ENCODE measurements around the gene SLC2A11. TPM values are rescaled to one million over a fixed set of nuclear protein-coding genes. Genes with fewer than 3 reads are reported as not detected.
"Not testable (repeated sequence)": the region's sequence is repeated elsewhere in the genome, so short reads cannot be mapped to it uniquely, and the experiment has no call there.

SLC2A11 gene
- total RNA-seq, 1 donor from 2014 or later = 2.1 TPM

DNA sequence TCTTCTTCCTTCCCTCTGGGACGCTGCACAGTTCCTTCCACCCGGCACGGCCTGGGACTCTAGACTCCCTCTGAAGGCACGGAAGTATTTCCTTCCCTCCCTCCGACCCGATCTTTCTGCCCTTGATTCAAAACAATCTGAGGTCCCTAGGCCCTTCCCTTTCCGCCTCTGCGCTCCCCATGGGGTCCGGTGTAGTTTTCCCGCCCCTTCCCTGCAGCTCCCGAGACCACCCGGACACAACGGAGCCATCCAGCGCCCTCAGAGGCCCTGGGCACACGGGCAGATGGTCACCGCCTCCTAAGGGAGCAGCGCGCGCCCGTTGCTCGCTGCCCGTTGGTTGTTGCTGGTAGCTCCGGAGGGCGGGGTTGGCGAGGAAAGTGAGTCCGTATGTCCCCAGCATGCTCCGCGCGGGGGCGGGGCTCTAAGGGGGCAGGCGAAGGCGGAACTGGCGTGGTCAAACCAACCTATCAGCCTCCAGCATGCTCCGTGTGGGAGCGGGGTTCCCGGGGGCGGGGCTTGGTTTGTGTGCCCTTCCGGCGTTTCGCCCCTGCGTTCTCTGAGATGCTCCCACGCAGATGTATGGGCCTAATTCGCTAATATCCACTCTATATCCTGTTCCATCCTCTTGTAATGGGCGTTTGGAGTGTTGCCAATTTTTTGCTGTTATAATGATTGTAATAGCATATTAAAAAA lies 56.1 kb downstream of the SLC2A11 start:
- H3K4me3 ChIP-seq (ENCODE audit: low read length in 3 of 3) = peak overlapping the region; percentile 88 to 90 (median 89)

GRCh38 chr22:23915290-23915689 lies 57.6 kb downstream of the SLC2A11 start:
- Histone ChIP-seq H3K4me1 (ENCODE audit: control insufficient read depth in 3 of 3, insufficient read depth in 3 of 3, low read length in 3 of 3) (peaks cover 6 to 9% (median 8%) of the 10 kb centered on the region in 3 donors), H3K4me3 (ENCODE audit: low read length in 3 of 3) (no peak overlapping the region), H3K36me3 (ENCODE audit: control insufficient read depth in 3 of 3, insufficient read depth in 3 of 3, low read length in 3 of 3) (peaks cover 0 to 7% (median 0%) of the 10 kb centered on the region in 3 donors), H3K9me3 (ENCODE audit: control insufficient read depth in 3 of 3, low read length in 3 of 3) (no peaks in the 10 kb centered on the region), H3K9ac (ENCODE audit: low read depth in 1 of 3, low read length in 3 of 3) (no peak overlapping the region), H3K27ac (ENCODE audit: low read depth, low read length) (no peak overlapping the region), H3K27me3 (ENCODE audit: control insufficient read depth in 3 of 3, insufficient read depth in 3 of 3, low read length in 3 of 3) (no peaks in the 10 kb centered on the region)

More for the DNA sequence above, 56.1 kb downstream of the SLC2A11 start:
- peak overlapping the region; percentile 84 to 91 (median 89) for H3K9ac ChIP-seq (ENCODE audit: low read depth in 1 of 3, low read length in 3 of 3)
- no peaks in the 10 kb centered on the region for H3K9me3 ChIP-seq (ENCODE audit: control insufficient read depth in 3 of 3, low read length in 3 of 3)
- H3K27ac ChIP-seq (ENCODE audit: low read depth, low read length) = peak overlapping the region; percentile 89
- H3K4me1 ChIP-seq (ENCODE audit: control insufficient read depth in 3 of 3, insufficient read depth in 3 of 3, low read length in 3 of 3) = peaks cover 6 to 12% (median 9%) of the 10 kb centered on the region in 3 donors
- peaks cover 0 to 2% (median 0%) of the 10 kb centered on the region in 3 donors for H3K36me3 ChIP-seq (ENCODE audit: control insufficient read depth in 3 of 3, insufficient read depth in 3 of 3, low read length in 3 of 3)
- no peaks in the 10 kb centered on the region for H3K27me3 ChIP-seq (ENCODE audit: control insufficient read depth in 3 of 3, insufficient read depth in 3 of 3, low read length in 3 of 3)

GRCh38 chr22:23920267-23920611 lies 62.6 kb downstream of the SLC2A11 start:
- not testable (repeated sequence) for H3K4me1 ChIP-seq (ENCODE audit: control insufficient read depth in 3 of 3, insufficient read depth in 3 of 3, low read length in 3 of 3); H3K9ac ChIP-seq (ENCODE audit: low read depth in 1 of 3, low read length in 3 of 3); H3K9me3 ChIP-seq (ENCODE audit: control insufficient read depth in 3 of 3, low read length in 3 of 3); H3K4me3 ChIP-seq (ENCODE audit: low read length in 3 of 3); H3K27ac ChIP-seq (ENCODE audit: low read depth, low read length); H3K27me3 ChIP-seq (ENCODE audit: control insufficient read depth in 3 of 3, insufficient read depth in 3 of 3, low read length in 3 of 3)
- peaks cover 0 to 26% (median 7%) of the 10 kb centered on the region in 3 donors for H3K36me3 ChIP-seq (ENCODE audit: control insufficient read depth in 3 of 3, insufficient read depth in 3 of 3, low read length in 3 of 3)

- H3K9me3 ChIP-seq (ENCODE audit: control insufficient read depth in 3 of 3, low read length in 3 of 3); H3K27me3 ChIP-seq (ENCODE audit: control insufficient read depth in 3 of 3, insufficient read depth in 3 of 3, low read length in 3 of 3); H3K9ac ChIP-seq (ENCODE audit: low read depth in 1 of 3, low read length in 3 of 3); H3K27ac ChIP-seq (ENCODE audit: low read depth, low read length); H3K4me1 ChIP-seq (ENCODE audit: control insufficient read depth in 3 of 3, insufficient read depth in 3 of 3, low read length in 3 of 3); H3K4me3 ChIP-seq (ENCODE audit: low read length in 3 of 3): not testable (repeated sequence)
- H3K36me3 ChIP-seq (ENCODE audit: control insufficient read depth in 3 of 3, insufficient read depth in 3 of 3, low read length in 3 of 3) = peaks cover 5 to 32% (median 7%) of the 10 kb centered on the region in 3 donors
Measured at GRCh38 chr22:23921586-23922201, 64.0 kb downstream of the SLC2A11 start.

GRCh38 chr22:23922921-23923320 lies 65.2 kb downstream of the SLC2A11 start:
- Histone ChIP-seq H3K27ac (ENCODE audit: low read depth, low read length) (no peak overlapping the region), H3K36me3 (ENCODE audit: control insufficient read depth in 3 of 3, insufficient read depth in 3 of 3, low read length in 3 of 3) (peaks cover 5 to 32% (median 7%) of the 10 kb centered on the region in 3 donors), H3K4me3 (ENCODE audit: low read length in 3 of 3) (no peak overlapping the region), H3K9ac (ENCODE audit: low read depth in 1 of 3, low read length in 3 of 3) (no peak overlapping the region), H3K4me1 (ENCODE audit: control insufficient read depth in 3 of 3, insufficient read depth in 3 of 3, low read length in 3 of 3) (no peaks in the 10 kb centered on the region), H3K27me3 (ENCODE audit: control insufficient read depth in 3 of 3, insufficient read depth in 3 of 3, low read length in 3 of 3) (no peaks in the 10 kb centered on the region), H3K9me3 (ENCODE audit: control insufficient read depth in 3 of 3, low read length in 3 of 3) (peaks cover 0 to 2% (median 0%) of the 10 kb centered on the region in 3 donors)

GRCh38 chr22:23925020-23925606 lies 67.4 kb downstream of the SLC2A11 start:
- H3K27ac ChIP-seq (ENCODE audit: low read depth, low read length) = no peak overlapping the region
- H3K9me3 ChIP-seq (ENCODE audit: control insufficient read depth in 3 of 3, low read length in 3 of 3) = peaks cover 0 to 2% (median 0%) of the 10 kb centered on the region in 3 donors
- H3K36me3 ChIP-seq (ENCODE audit: control insufficient read depth in 3 of 3, insufficient read depth in 3 of 3, low read length in 3 of 3) = peaks cover 5 to 33% (median 12%) of the 10 kb centered on the region in 3 donors
- no peak overlapping the region for H3K9ac ChIP-seq (ENCODE audit: low read depth in 1 of 3, low read length in 3 of 3)
- H3K4me1 ChIP-seq (ENCODE audit: control insufficient read depth in 3 of 3, insufficient read depth in 3 of 3, low read length in 3 of 3) = no peaks in the 10 kb centered on the region
- no peak overlapping the region for H3K4me3 ChIP-seq (ENCODE audit: low read length in 3 of 3)
- H3K27me3 ChIP-seq (ENCODE audit: control insufficient read depth in 3 of 3, insufficient read depth in 3 of 3, low read length in 3 of 3) = no peaks in the 10 kb centered on the region

DNA sequence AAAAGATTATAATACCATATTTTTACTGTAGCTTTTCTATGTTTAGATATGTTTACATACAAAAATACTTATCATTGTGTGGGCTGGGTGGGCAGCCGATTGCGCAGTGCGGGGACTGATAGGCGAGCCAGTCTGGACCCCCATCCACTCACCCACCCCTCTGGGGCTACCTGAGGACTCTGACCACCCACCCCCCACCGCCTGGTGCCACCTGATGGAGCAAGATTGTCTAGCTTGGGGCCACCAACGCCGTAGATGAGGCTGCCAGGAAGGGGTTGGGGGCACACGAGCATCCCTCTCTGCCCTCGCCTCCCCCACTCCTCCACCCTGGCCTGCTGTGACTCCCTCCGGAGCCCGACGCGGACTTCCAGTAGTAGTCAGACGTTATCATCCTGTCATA lies 68.9 kb downstream of the SLC2A11 start:
- Histone ChIP-seq H3K4me3 (ENCODE audit: low read length in 3 of 3) (no peak overlapping the region), H3K9me3 (ENCODE audit: control insufficient read depth in 3 of 3, low read length in 3 of 3) (peaks cover 0 to 2% (median 0%) of the 10 kb centered on the region in 3 donors), H3K9ac (ENCODE audit: low read depth in 1 of 3, low read length in 3 of 3) (no peak overlapping the region), H3K27ac (ENCODE audit: low read depth, low read length) (no peak overlapping the region), H3K27me3 (ENCODE audit: control insufficient read depth in 3 of 3, insufficient read depth in 3 of 3, low read length in 3 of 3) (no peaks in the 10 kb centered on the region), H3K4me1 (ENCODE audit: control insufficient read depth in 3 of 3, insufficient read depth in 3 of 3, low read length in 3 of 3) (no peaks in the 10 kb centered on the region), H3K36me3 (ENCODE audit: control insufficient read depth in 3 of 3, insufficient read depth in 3 of 3, low read length in 3 of 3) (peaks cover 5 to 33% (median 12%) of the 10 kb centered on the region in 3 donors)

Small RNA genes within 50 kb of the gene (small RNA-seq; reads per million reads assigned to genes)
- gene RN7SL268P = not detected

Other genes starting within 250 kb of the SLC2A11 start
- gene DRICH1, start 225.6 kb upstream of the SLC2A11 start, total RNA-seq = 0.52 TPM
- gene RGL4, start 166.9 kb upstream of the SLC2A11 start, total RNA-seq = 0.52 TPM
- 3.1 TPM for gene ZNF70, start 106.8 kb upstream of the SLC2A11 start, total RNA-seq
- not detected for gene VPREB3, start 103.5 kb upstream of the SLC2A11 start, total RNA-seq
- not detected for gene C22orf15, start 94.9 kb upstream of the SLC2A11 start, total RNA-seq
- gene CHCHD10, start 89.9 kb upstream of the SLC2A11 start, total RNA-seq = 3.7 TPM
- 6.3 TPM for gene MMP11, start 85.0 kb upstream of the SLC2A11 start, total RNA-seq
- gene SMARCB1, start 70.9 kb upstream of the SLC2A11 start, total RNA-seq = 13.6 TPM
- 1.0 TPM for gene DERL3, start 18.9 kb upstream of the SLC2A11 start, total RNA-seq
- 76.7 TPM for gene MIF, start 36.5 kb downstream of the SLC2A11 start, total RNA-seq
- gene GSTT2B, start 103.3 kb downstream of the SLC2A11 start, total RNA-seq = 4.7 TPM
- gene DDTL, start 109.0 kb downstream of the SLC2A11 start, total RNA-seq = 3.7 TPM
- gene DDT, start 116.6 kb downstream of the SLC2A11 start, total RNA-seq = 39.7 TPM
- gene GSTT2, start 122.3 kb downstream of the SLC2A11 start, total RNA-seq = not detected
- gene GSTT4, start 147.6 kb downstream of the SLC2A11 start, total RNA-seq = not detected
- 18.3 TPM for gene CABIN1, start 153.4 kb downstream of the SLC2A11 start, total RNA-seq

All from skeletal muscle tissue (tissue), 5 donors.